Skeletal muscle tissue (tissue), 4 donors: ENCODE data around the gene FRMPD4. TPM values are rescaled to one million over a fixed set of nuclear protein-coding genes. Genes with fewer than 3 reads are reported as not detected.

Experiments used
- H3K27ac ChIP-seq: one replicate; pipeline ENCODE4 v1.7.0; 2013; ENCODE audit warnings: mild to moderate bottlenecking, low read depth, low read length, inconsistent platforms
- H3K27me3 ChIP-seq, 3 donors: one replicate each; pipeline ENCODE4 v1.7.0; 2013; ENCODE audit warnings: low read length in 3 of 3; ENCODE audit not compliant: control insufficient read depth in 3 of 3, insufficient read depth in 3 of 3
- H3K36me3 ChIP-seq, 3 donors: one replicate each; pipeline ENCODE4 v1.7.0; 2013; ENCODE audit warnings: low read length in 3 of 3; ENCODE audit not compliant: control insufficient read depth in 3 of 3, insufficient read depth in 3 of 3
- H3K4me1 ChIP-seq, 3 donors: one replicate each; pipeline ENCODE4 v1.7.0; 2013; ENCODE audit warnings: low read length in 3 of 3, mild to moderate bottlenecking in 3 of 3; ENCODE audit not compliant: control insufficient read depth in 3 of 3, insufficient read depth in 3 of 3
- H3K4me3 ChIP-seq, 3 donors: one replicate each; pipeline ENCODE4 v1.7.0; 2013; ENCODE audit warnings: low read length in 3 of 3
- H3K9ac ChIP-seq, 3 donors: one replicate each; pipeline ENCODE4 v1.7.0; 2013; ENCODE audit warnings: low read length in 3 of 3, mild to moderate bottlenecking in 3 of 3, moderate library complexity in 2 of 3, low read depth in 1 of 3
- H3K9me3 ChIP-seq, 3 donors: one replicate each; pipeline ENCODE4 v1.7.0; 2013; ENCODE audit warnings: low read length in 3 of 3; ENCODE audit not compliant: control insufficient read depth in 3 of 3
- total RNA-seq: library from RNA; depleted of rRNA; stranded (reverse); fragments of >200 nt; gene quantifications from one replicate; pipeline ENCODE4 v1.2.3, GENCODE V29; 2014
- donor health status: Osteomylitis.

Gene FRMPD4
- total RNA-seq, 1 donor from 2014 or later: 1.0 TPM

- Histone ChIP-seq H3K4me3 (no peak overlapping the region), H3K9ac (no peak overlapping the region), H3K4me1 (no peaks in the 10 kb centered on the region), H3K36me3 (no peaks in the 10 kb centered on the region), H3K27ac (no peak overlapping the region), H3K9me3 (no peaks in the 10 kb centered on the region), H3K27me3 (no peaks in the 10 kb centered on the region)
Observed at GRCh38 chrX:12440246-12440645, 302.0 kb downstream of the FRMPD4 start.

GRCh38 chrX:12441381-12442128 lies 303.3 kb downstream of the FRMPD4 start:
- Histone ChIP-seq H3K27ac (no peak overlapping the region), H3K4me3 (no peak overlapping the region), H3K4me1 (no peaks in the 10 kb centered on the region), H3K9me3 (no peaks in the 10 kb centered on the region), H3K9ac (no peak overlapping the region), H3K36me3 (no peaks in the 10 kb centered on the region), H3K27me3 (no peaks in the 10 kb centered on the region)

- Histone ChIP-seq H3K27me3 (no peaks in the 10 kb centered on the region), H3K4me1 (no peaks in the 10 kb centered on the region), H3K36me3 (no peaks in the 10 kb centered on the region)
Observed at GRCh38 chrX:12443534-12444098, 305.3 kb downstream of the FRMPD4 start.

GRCh38 chrX:12446342-12447075 lies 308.2 kb downstream of the FRMPD4 start:
- Histone ChIP-seq H3K36me3 (no peaks in the 10 kb centered on the region), H3K4me1 (no peaks in the 10 kb centered on the region), H3K4me3 (no peak overlapping the region)

More at GRCh38 chrX:12443534-12444098, 305.3 kb downstream of the FRMPD4 start:
- H3K27ac ChIP-seq: no peak overlapping the region
- H3K4me3 ChIP-seq: no peak overlapping the region
- no peak overlapping the region for H3K9ac ChIP-seq
- no peaks in the 10 kb centered on the region for H3K9me3 ChIP-seq

GRCh38 chrX:12447448-12448064 lies 309.3 kb downstream of the FRMPD4 start:
- Histone ChIP-seq H3K36me3 (no peaks in the 10 kb centered on the region), H3K27me3 (no peaks in the 10 kb centered on the region), H3K9me3 (no peaks in the 10 kb centered on the region), H3K4me3 (no peak overlapping the region), H3K4me1 (no peaks in the 10 kb centered on the region), H3K27ac (no peak overlapping the region), H3K9ac (no peak overlapping the region)

More at GRCh38 chrX:12446342-12447075, 308.2 kb downstream of the FRMPD4 start:
- Histone ChIP-seq H3K27ac (no peak overlapping the region), H3K27me3 (no peaks in the 10 kb centered on the region), H3K9me3 (no peaks in the 10 kb centered on the region), H3K9ac (no peak overlapping the region)

GRCh38 chrX:12452268-12452667 lies 314.0 kb downstream of the FRMPD4 start:
- no peaks in the 10 kb centered on the region for H3K4me1 ChIP-seq
- no peaks in the 10 kb centered on the region for H3K36me3 ChIP-seq
- no peak overlapping the region for H3K4me3 ChIP-seq
- no peaks in the 10 kb centered on the region for H3K27me3 ChIP-seq
- H3K9me3 ChIP-seq: no peaks in the 10 kb centered on the region
- no peak overlapping the region for H3K9ac ChIP-seq
- no peak overlapping the region for H3K27ac ChIP-seq

- H3K4me1 ChIP-seq: no peaks in the 10 kb centered on the region
- H3K9me3 ChIP-seq: no peaks in the 10 kb centered on the region
- H3K27me3 ChIP-seq: no peaks in the 10 kb centered on the region
- no peak overlapping the region for H3K4me3 ChIP-seq
- H3K36me3 ChIP-seq: no peaks in the 10 kb centered on the region
- no peak overlapping the region for H3K27ac ChIP-seq
- H3K9ac ChIP-seq: no peak overlapping the region
Observed at GRCh38 chrX:12460929-12461328, 322.7 kb downstream of the FRMPD4 start.

GRCh38 chrX:12463052-12463451 lies 324.8 kb downstream of the FRMPD4 start:
- H3K27ac ChIP-seq: no peak overlapping the region
- H3K4me3 ChIP-seq: no peak overlapping the region
- H3K9ac ChIP-seq: no peak overlapping the region
- H3K27me3 ChIP-seq: no peaks in the 10 kb centered on the region
- no peaks in the 10 kb centered on the region for H3K4me1 ChIP-seq
- H3K36me3 ChIP-seq: no peaks in the 10 kb centered on the region
- H3K9me3 ChIP-seq: no peaks in the 10 kb centered on the region

GRCh38 chrX:12463873-12464272 lies 325.6 kb downstream of the FRMPD4 start:
- H3K4me3 ChIP-seq: no peak overlapping the region
- no peaks in the 10 kb centered on the region for H3K4me1 ChIP-seq
- H3K9ac ChIP-seq: no peak overlapping the region
- no peaks in the 10 kb centered on the region for H3K27me3 ChIP-seq
- no peaks in the 10 kb centered on the region for H3K36me3 ChIP-seq
- no peak overlapping the region for H3K27ac ChIP-seq
- no peaks in the 10 kb centered on the region for H3K9me3 ChIP-seq

- Histone ChIP-seq H3K27me3 (no peaks in the 10 kb centered on the region), H3K36me3 (no peaks in the 10 kb centered on the region), H3K27ac (no peak overlapping the region), H3K4me1 (no peaks in the 10 kb centered on the region), H3K9ac (no peak overlapping the region), H3K4me3 (no peak overlapping the region), H3K9me3 (no peaks in the 10 kb centered on the region)
Observed at GRCh38 chrX:12467321-12467720, 329.0 kb downstream of the FRMPD4 start.
